ENCODE results near the gene CBX7. TPM values are rescaled to one million over a fixed set of nuclear protein-coding genes. Genes with fewer than 3 reads are reported as not detected.

Gene CBX7
- total RNA-seq, 2 experiments from 2014 or later: 14.9 to 16.0 TPM

GRCh38 chr22:39088685-39089032 is 63.8 kb downstream of the CBX7 start:
- DNase-seq: no peak
- ChIA-PET POLR2A (no interaction called here), CTCF (interaction anchor here (0.7 to 1.5 kb wide), 4 partner anchors 9 to 105 kb away, joined by 4 to 7 read pairs (median 5); no protein-coding TSS in a partner anchor)
- Mint-ChIP-seq H3K4me3 (no peak overlapping the region), H3K36me3 (ENCODE audit: low read depth) (peaks cover 37% of the 10 kb centered on the region), H3K4me1 (peaks cover 85% of the 10 kb centered on the region), H3K27ac (peak overlapping the region; percentile 97), H3K9me3 (no peaks in the 10 kb centered on the region), H3K27me3 (no peaks in the 10 kb centered on the region)

GRCh38 chr22:39087881-39088684 is 64.4 kb downstream of the CBX7 start:
- peak overlapping the region; percentile 97 for H3K27ac Mint-ChIP-seq
- CTCF ChIA-PET: interaction anchor here (0.8 to 1.5 kb wide), 3 partner anchors 9 to 23 kb away, joined by 4 to 7 read pairs (median 6); no protein-coding TSS in a partner anchor
- no peak for DNase-seq
- peaks cover 84% of the 10 kb centered on the region for H3K4me1 Mint-ChIP-seq
- POLR2A ChIA-PET: no interaction called here
- H3K36me3 Mint-ChIP-seq (ENCODE audit: low read depth): peaks cover 37% of the 10 kb centered on the region
- no peaks in the 10 kb centered on the region for H3K27me3 Mint-ChIP-seq
- H3K4me3 Mint-ChIP-seq: no peak overlapping the region
- no peaks in the 10 kb centered on the region for H3K9me3 Mint-ChIP-seq

- peaks cover 38% of the 10 kb centered on the region for H3K36me3 Mint-ChIP-seq (ENCODE audit: low read depth)
- H3K4me1 Mint-ChIP-seq: peaks cover 82% of the 10 kb centered on the region
- H3K27ac Mint-ChIP-seq: peak overlapping the region; percentile 97
- POLR2A ChIA-PET: no interaction called here
- no peak for DNase-seq
- no peaks in the 10 kb centered on the region for H3K27me3 Mint-ChIP-seq
- H3K4me3 Mint-ChIP-seq: no peak overlapping the region
- CTCF ChIA-PET: no interaction called here
- H3K9me3 Mint-ChIP-seq: no peaks in the 10 kb centered on the region
These were observed 65.4 kb downstream of the CBX7 start for GRCh38 chr22:39087098-39087497.

- Mint-ChIP-seq H3K9me3 (no peaks in the 10 kb centered on the region), H3K27ac (peak overlapping the region; percentile 50), H3K36me3 (ENCODE audit: low read depth) (peaks cover 49% of the 10 kb centered on the region)
These were observed 67.8 kb downstream of the CBX7 start for GRCh38 chr22:39084666-39085065.

GRCh38 chr22:39083212-39084165 is 69.0 kb downstream of the CBX7 start:
- peaks cover 71% of the 10 kb centered on the region for H3K4me1 Mint-ChIP-seq
- H3K36me3 Mint-ChIP-seq (ENCODE audit: low read depth): peaks cover 50% of the 10 kb centered on the region
- ChIA-PET CTCF (no interaction called here), POLR2A (no interaction called here)
- no peaks in the 10 kb centered on the region for H3K27me3 Mint-ChIP-seq
- H3K27ac Mint-ChIP-seq: peak overlapping the region; percentile 50
- no peak overlapping the region for H3K4me3 Mint-ChIP-seq
- DNase-seq: no peak
- no peaks in the 10 kb centered on the region for H3K9me3 Mint-ChIP-seq

More at GRCh38 chr22:39084666-39085065, 67.8 kb downstream of the CBX7 start:
- POLR2A ChIA-PET: no interaction called here
- peaks cover 79% of the 10 kb centered on the region for H3K4me1 Mint-ChIP-seq
- no peak overlapping the region for H3K4me3 Mint-ChIP-seq
- CTCF ChIA-PET: no interaction called here
- DNase-seq: no peak
- no peaks in the 10 kb centered on the region for H3K27me3 Mint-ChIP-seq

- POLR2A ChIA-PET: no interaction called here
These were observed 70.9 kb downstream of the CBX7 start for GRCh38 chr22:39081598-39081997.

GRCh38 chr22:39081016-39081415 is 71.5 kb downstream of the CBX7 start:
- DNase-seq: no peak
- ChIA-PET POLR2A (no interaction called here), CTCF (interaction anchor here (0.7 kb wide), 1 partner anchor 431 kb away, joined by 3 read pairs; no protein-coding TSS in a partner anchor)
- peak overlapping the region; percentile 74 for H3K27ac Mint-ChIP-seq
- H3K4me3 Mint-ChIP-seq: no peak overlapping the region
- no peaks in the 10 kb centered on the region for H3K27me3 Mint-ChIP-seq
- peaks cover 48% of the 10 kb centered on the region for H3K36me3 Mint-ChIP-seq (ENCODE audit: low read depth)
- H3K4me1 Mint-ChIP-seq: peaks cover 65% of the 10 kb centered on the region
- H3K9me3 Mint-ChIP-seq: no peaks in the 10 kb centered on the region

More at GRCh38 chr22:39081598-39081997, 70.9 kb downstream of the CBX7 start:
- H3K36me3 Mint-ChIP-seq (ENCODE audit: low read depth): peaks cover 53% of the 10 kb centered on the region
- H3K9me3 Mint-ChIP-seq: no peaks in the 10 kb centered on the region
- H3K27ac Mint-ChIP-seq: peak overlapping the region; percentile 74
- no peaks in the 10 kb centered on the region for H3K27me3 Mint-ChIP-seq
- no peak overlapping the region for H3K4me3 Mint-ChIP-seq
- CTCF ChIA-PET: interaction anchor here (1.0 kb wide), 1 partner anchor 37 kb away, joined by 3 read pairs; no protein-coding TSS in a partner anchor
- DNase-seq: no peak
- H3K4me1 Mint-ChIP-seq: peaks cover 66% of the 10 kb centered on the region

Other genes starting within 250 kb of the CBX7 start
- gene APOBEC3A, start 195.1 kb downstream of the CBX7 start, total RNA-seq: not detected
- 1 to 10 TPM; 8.7 to 8.8 TPM for gene APOBEC3B, start 170.3 kb downstream of the CBX7 start, total RNA-seq
- gene APOBEC3C, start 138.4 kb downstream of the CBX7 start, total RNA-seq: 100 to 1,000 TPM; 111 to 144 TPM
- gene APOBEC3D, start 131.6 kb downstream of the CBX7 start, total RNA-seq: 10 to 100 TPM; 34.7 to 39.7 TPM
- gene APOBEC3F, start 111.8 kb downstream of the CBX7 start, total RNA-seq: 10 to 100 TPM; 27.9 to 33.8 TPM
- 10 to 100 TPM; 89.6 to 96.4 TPM for gene APOBEC3G, start 75.4 kb downstream of the CBX7 start, total RNA-seq
- gene APOBEC3H, start 55.4 kb downstream of the CBX7 start, total RNA-seq: 10 to 100 TPM; 46.0 to 54.3 TPM
- gene PDGFB, start 92.3 kb upstream of the CBX7 start, total RNA-seq: 1 to 10 TPM in 1 of 2 experiments, under 1 TPM in 1; 0.89 to 1.1 TPM
- 1,000 to 10,000 TPM; 1,621 to 1,780 TPM for gene RPL3, start 166.9 kb upstream of the CBX7 start, total RNA-seq
- under 1 TPM; 0.42 to 0.77 TPM for gene SYNGR1, start 197.3 kb upstream of the CBX7 start, total RNA-seq
- 10 to 100 TPM; 36.4 to 40.8 TPM for gene TAB1, start 247.1 kb upstream of the CBX7 start, total RNA-seq